ACC112 (cell line): ENCODE data around the gene PABPN1.
"Not testable (repeated sequence)": the region's sequence is repeated elsewhere in the genome, so short reads cannot be mapped to it uniquely, and the experiment has no call there.

Experiments used
- H2AFZ ChIP-seq: fragments of 200-600 bp; sonication (generic); one replicate; pipeline ENCODE4 v1.6.0; 2017; ENCODE audit warnings: antibody characterized with exemption, low read length; ENCODE audit not compliant: unreplicated experiment
- H3K27ac ChIP-seq: fragments of 200-600 bp; sonication (generic); 2 replicates; pipeline ENCODE4 v1.5.1; 2014; ENCODE audit warnings: low read depth, mild to moderate bottlenecking, antibody characterized with exemption, low read length, moderate library complexity
- H3K27me3 ChIP-seq: fragments of 200-600 bp; sonication (generic); 2 replicates; pipeline ENCODE4 v1.6.1; 2014; ENCODE audit warnings: mild to moderate bottlenecking, antibody characterized with exemption, low read length, moderate library complexity, mixed read lengths; ENCODE audit not compliant: insufficient read depth
- H3K36me3 ChIP-seq: fragments of 200-600 bp; sonication (generic); 2 replicates; pipeline ENCODE4 v1.6.1; 2016; ENCODE audit warnings: mild to moderate bottlenecking, antibody characterized with exemption, low read length, moderate library complexity, mixed read lengths; ENCODE audit not compliant: insufficient read depth
- H3K4me1 ChIP-seq: fragments of 200-600 bp; sonication (generic); one replicate; pipeline ENCODE4 v1.6.1; 2016; ENCODE audit warnings: low read length, mixed read lengths; ENCODE audit not compliant: insufficient read depth, unreplicated experiment, control insufficient read depth
- H3K4me3 ChIP-seq: fragments of 200-600 bp; sonication (generic); 2 replicates; pipeline ENCODE4 v1.5.1; 2014; ENCODE audit warnings: mild to moderate bottlenecking, low read depth, low read length
- H3K79me2 ChIP-seq: fragments of 200-600 bp; sonication (generic); one replicate; pipeline ENCODE4 v1.6.0; 2016; ENCODE audit warnings: low read length; ENCODE audit not compliant: control insufficient read depth, unreplicated experiment, insufficient read depth

PABPN1 gene

GRCh38 chr14:23320584-23321571 is at the start of gene PABPN1:
TSS of gene PABPN1 (plus strand) at chr14:23321457. CDS start at chr14:23321470, 13 bp downstream.
- Histone ChIP-seq H3K36me3 (peaks cover 39% of the 10 kb centered on the region), H2AFZ (peak within 1 kb of the TSS; percentile 98), H3K27me3 (no peaks in the 10 kb centered on the region), H3K27ac (peak within 1 kb of the TSS; percentile 93), H3K4me1 (peaks cover 20% of the 10 kb centered on the region), H3K79me2 (peaks cover 35% of the 10 kb centered on the region), H3K4me3 (peak within 1 kb of the TSS; percentile 91)

- Histone ChIP-seq H2AFZ (no peak overlapping the region), H3K27me3 (no peaks in the 10 kb centered on the region), H3K4me1 (peaks cover 2% of the 10 kb centered on the region), H3K36me3 (peaks cover 8% of the 10 kb centered on the region; the same call in 1 of the 2 replicates), H3K27ac (no peak overlapping the region), H3K4me3 (no peak overlapping the region), H3K79me2 (peaks cover 3% of the 10 kb centered on the region)
Observed at GRCh38 chr14:23275412-23275811, 45.8 kb upstream of the PABPN1 start.

GRCh38 chr14:23277189-23277588 is 44.1 kb upstream of the PABPN1 start:
- Histone ChIP-seq H3K4me1 (peaks cover 2% of the 10 kb centered on the region), H2AFZ (no peak overlapping the region), H3K27me3 (no peaks in the 10 kb centered on the region), H3K79me2 (peaks cover 11% of the 10 kb centered on the region), H3K27ac (no peak overlapping the region), H3K36me3 (peaks cover 8% of the 10 kb centered on the region; the same call in 1 of the 2 replicates), H3K4me3 (no peak overlapping the region)

GRCh38 chr14:23277928-23278327 is 43.3 kb upstream of the PABPN1 start:
- not testable (repeated sequence) for H3K27ac ChIP-seq, H2AFZ ChIP-seq, H3K4me1 ChIP-seq, H3K4me3 ChIP-seq, H3K27me3 ChIP-seq
- Histone ChIP-seq H3K79me2 (peaks cover 18% of the 10 kb centered on the region), H3K36me3 (peaks cover 13% of the 10 kb centered on the region; the same call in 1 of the 2 replicates)

GRCh38 chr14:23281247-23281646 is 40.0 kb upstream of the PABPN1 start:
- H2AFZ ChIP-seq, result no peak overlapping the region
- no peak overlapping the region for H3K27ac ChIP-seq

GRCh38 chr14:23284654-23285529 is 36.4 kb upstream of the PABPN1 start:
- Histone ChIP-seq H3K4me1 (peaks cover 22% of the 10 kb centered on the region), H3K27me3 (no peaks in the 10 kb centered on the region), H3K36me3 (peaks cover 5% of the 10 kb centered on the region; the same call in 1 of the 2 replicates), H2AFZ (peak overlapping the region; percentile 37), H3K27ac (no peak overlapping the region), H3K79me2 (peaks cover 30% of the 10 kb centered on the region), H3K4me3 (peak overlapping the region; percentile 88)

More at GRCh38 chr14:23281247-23281646, 40.0 kb upstream of the PABPN1 start:
- no peaks in the 10 kb centered on the region for H3K27me3 ChIP-seq
- peaks cover 30% of the 10 kb centered on the region for H3K79me2 ChIP-seq
- peaks cover 11% of the 10 kb centered on the region; the same call in 1 of the 2 replicates for H3K36me3 ChIP-seq
- no peak overlapping the region for H3K4me3 ChIP-seq
- peaks cover 15% of the 10 kb centered on the region for H3K4me1 ChIP-seq

- H3K27ac ChIP-seq, result peak overlapping the region; percentile 18; the same call in 1 of the 2 replicates
Observed at GRCh38 chr14:23285530-23286019, 35.7 kb upstream of the PABPN1 start.

GRCh38 chr14:23286020-23286901 is 35.0 kb upstream of the PABPN1 start, which contains the start of gene HOMEZ:
TSS of gene HOMEZ (minus strand) at chr14:23286132. CDS start at chr14:23285952, 180 bp downstream.
- Histone ChIP-seq H3K27me3 (no peaks in the 10 kb centered on the region), H3K27ac (peak within 1 kb of the TSS; percentile 61), H3K4me3 (peak within 1 kb of the TSS; percentile 88), H3K36me3 (peaks cover 5% of the 10 kb centered on the region; the same call in 1 of the 2 replicates), H3K79me2 (peaks cover 26% of the 10 kb centered on the region), H3K4me1 (peaks cover 19% of the 10 kb centered on the region), H2AFZ (peak within 1 kb of the TSS; percentile 97)

More at GRCh38 chr14:23285530-23286019, 35.7 kb upstream of the PABPN1 start:
- Histone ChIP-seq H2AFZ (peak overlapping the region; percentile 37), H3K4me1 (peaks cover 19% of the 10 kb centered on the region), H3K36me3 (peaks cover 5% of the 10 kb centered on the region; the same call in 1 of the 2 replicates), H3K4me3 (peak overlapping the region; percentile 88), H3K27me3 (no peaks in the 10 kb centered on the region), H3K79me2 (peaks cover 28% of the 10 kb centered on the region)

GRCh38 chr14:23286902-23287479 is 34.3 kb upstream of the PABPN1 start:
- peaks cover 22% of the 10 kb centered on the region for H3K79me2 ChIP-seq
- no peaks in the 10 kb centered on the region for H3K27me3 ChIP-seq
- H2AFZ ChIP-seq, result peak overlapping the region; percentile 97
- H3K4me1 ChIP-seq, result peaks cover 19% of the 10 kb centered on the region
- peak overlapping the region; percentile 61 for H3K27ac ChIP-seq
- peak overlapping the region; percentile 88 for H3K4me3 ChIP-seq
- H3K36me3 ChIP-seq, result peaks cover 5% of the 10 kb centered on the region; the same call in 1 of the 2 replicates
